GM19328 (cell line): ENCODE data around the gene LMTK2.

Experiments used
- ATAC-seq: cut with Tn5 transposase; IDR thresholded peaks from one replicate; pipeline ENCODE4 v1.9.1; 2021; ENCODE audit warnings: mild to moderate bottlenecking, moderate library complexity; ENCODE audit not compliant: unreplicated experiment

LMTK2 gene

DNA sequence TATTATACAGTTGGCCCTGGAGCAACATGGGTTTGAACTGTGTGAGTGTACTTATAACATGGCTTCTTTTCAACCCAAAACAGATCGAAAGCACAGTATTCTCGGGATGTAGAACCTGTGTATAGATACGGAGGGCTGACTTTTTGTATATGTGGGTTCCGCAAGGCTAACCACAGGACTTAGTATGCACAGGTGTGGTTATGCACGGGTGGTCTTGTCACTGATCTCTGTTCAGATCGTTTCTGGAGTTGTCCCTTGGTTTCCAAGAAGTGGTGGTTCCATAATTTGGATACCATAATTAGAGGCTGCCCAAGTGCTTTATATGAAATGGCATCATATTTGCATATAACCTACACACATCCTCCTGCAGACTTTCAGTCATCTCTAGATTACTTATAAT, 93.7 kb downstream of the LMTK2 start:
- peak; percentile 41 for ATAC-seq

DNA sequence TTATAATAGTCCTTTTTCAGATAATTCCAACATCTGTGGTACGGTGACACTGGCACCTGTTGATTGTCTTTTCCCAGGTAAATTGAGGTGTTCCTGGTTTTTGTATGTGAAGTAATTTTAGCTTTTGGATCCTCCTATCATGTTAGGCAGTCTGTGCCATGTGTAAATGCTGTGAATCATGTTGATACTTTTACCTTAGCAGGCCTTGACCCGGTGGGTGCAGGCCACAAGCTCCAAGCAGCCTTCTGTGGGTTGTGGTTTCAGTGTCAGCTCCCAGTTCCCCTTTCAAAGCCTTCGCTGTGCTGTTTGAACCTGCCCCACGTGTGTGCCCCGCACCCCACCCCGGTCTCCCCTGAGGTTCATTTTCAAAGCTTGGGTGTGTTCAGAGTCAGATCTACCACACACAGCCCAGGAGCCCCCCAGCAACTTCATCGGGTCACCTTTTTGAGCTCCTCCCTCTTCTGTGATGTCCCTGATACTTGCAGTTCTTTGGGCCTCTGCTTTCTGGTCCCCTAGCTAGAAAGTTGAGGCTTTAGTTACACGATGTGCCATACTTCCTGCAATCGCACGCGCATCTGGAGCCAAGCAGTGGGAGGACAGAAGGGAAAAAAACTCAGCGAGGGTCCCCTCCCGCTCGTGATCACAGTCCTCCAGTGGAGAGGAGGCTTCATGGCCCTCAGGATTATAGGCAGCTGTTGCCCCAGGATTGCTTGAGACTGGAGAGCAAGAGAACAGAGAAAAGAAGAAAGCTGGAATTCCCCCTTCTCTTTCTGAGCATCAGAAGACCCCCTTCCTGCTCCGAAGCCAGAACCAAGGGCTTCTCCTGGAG, 95.9 kb downstream of the LMTK2 start:
- ATAC-seq, result peak; percentile 83

DNA sequence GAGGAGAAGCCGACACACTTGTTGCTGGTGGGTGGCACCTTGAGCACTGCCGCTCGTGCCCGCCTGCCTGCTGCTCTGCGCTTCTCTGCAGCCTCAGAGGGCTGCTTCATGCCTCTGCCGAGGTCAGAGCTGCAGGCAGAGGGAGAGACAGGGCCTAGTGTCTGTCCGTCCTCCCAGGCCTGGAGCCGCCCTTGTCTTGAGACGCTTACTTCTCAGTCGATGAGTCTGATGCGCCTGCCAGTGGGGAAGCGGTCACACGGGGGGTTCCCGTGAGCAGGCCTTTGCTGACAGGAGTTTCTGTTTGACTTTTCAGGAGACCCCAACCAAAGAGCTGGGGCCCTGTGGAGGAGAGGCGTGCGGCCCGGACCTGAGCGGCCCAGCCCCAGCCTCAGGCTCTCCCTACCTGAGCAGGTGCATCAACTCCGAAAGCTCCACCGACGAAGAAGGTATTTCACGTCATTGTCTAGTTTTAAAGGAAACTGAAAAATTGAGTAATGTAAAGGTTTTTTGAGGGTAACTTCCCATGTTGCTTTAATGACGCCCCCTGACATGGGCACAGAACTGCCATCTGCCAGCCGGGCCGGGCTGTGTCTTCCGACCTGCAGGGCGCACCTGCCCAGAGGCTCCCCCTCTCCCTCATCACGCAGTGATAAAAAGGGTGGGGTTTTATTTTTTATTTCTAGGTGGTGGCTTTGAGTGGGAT, 96.8 kb downstream of the LMTK2 start:
- no peak for ATAC-seq

DNA sequence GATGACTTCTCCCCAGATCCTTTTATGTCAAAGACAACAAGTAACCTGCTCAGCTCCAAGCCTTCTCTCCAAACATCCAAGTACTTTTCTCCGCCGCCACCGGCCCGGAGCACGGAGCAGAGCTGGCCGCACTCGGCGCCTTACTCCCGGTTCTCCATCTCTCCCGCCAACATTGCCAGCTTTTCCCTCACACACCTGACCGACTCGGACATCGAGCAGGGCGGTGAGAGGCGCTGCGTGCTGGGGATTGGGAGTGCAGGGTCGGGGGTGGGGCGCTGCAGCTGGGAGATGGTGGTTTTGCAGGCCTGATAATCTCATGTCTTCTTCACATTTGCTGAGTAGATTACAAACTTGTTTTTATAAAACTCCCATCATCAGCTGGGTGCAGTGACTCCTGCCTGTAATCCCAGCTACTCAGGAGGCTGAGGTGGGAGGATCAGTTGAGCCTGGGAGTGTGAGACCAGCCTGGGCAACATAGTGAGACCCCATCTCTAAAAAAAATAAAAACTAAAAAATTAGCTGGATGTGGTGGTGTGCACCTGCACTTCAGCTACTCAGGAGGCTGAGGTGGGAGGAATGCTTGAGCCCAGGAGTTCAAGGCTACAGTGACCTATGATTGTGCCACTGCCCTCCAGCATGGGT, 97.4 kb downstream of the LMTK2 start:
- ATAC-seq, result no peak

DNA sequence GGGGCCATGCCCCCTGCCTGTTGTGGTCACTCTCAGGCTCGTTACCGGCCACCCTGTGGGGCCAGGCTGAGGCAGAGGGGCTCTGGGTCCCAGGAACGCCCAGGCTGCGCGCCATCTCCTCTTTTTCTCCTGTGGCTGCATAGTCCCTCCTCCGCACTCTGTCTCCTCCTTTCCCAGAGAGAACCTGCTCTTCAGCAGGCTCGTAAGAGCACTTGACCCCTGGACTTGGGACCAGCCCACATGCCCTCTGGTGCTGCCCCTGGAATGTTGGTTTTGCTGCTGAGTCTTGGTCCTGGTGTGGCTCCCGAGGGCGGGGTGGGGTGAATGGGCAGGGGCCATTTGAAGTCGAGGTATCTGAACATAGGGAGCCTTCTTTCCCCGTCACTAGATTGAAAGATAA, 98.0 kb downstream of the LMTK2 start:
- ATAC-seq, result no peak

DNA sequence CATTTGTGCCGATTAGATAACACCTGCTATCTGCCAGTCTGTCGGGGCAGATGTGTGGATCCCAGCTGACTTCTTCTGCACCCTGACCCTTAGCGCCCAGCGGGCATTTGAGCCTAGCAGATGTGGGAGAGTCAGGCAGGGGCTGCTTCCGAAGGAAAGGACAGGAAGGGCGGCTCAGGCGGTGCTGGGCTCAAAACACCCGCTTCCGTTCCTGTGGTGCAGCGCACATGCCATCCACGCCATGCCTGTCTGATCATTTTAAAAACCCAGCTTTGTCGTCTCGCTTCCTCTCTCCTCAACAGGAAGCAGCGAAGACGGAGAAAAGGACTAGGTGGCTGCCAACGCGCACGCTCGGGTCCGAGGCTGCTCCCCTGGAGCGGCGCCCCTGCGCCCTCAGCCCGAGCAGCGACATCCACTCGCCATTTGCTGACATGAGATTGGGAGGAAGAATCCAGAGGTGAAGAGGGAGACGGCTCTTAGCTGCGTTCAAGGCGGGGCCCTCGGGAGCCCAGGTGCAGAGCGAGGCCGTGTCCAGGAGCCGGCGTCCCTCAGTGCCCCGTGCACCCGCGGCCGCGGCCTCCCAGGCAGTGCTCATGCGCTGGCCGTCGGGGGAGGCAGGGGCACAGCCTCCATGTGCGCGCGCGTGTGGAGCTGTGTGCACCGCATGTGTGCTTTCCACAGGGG, 98.6 kb downstream of the LMTK2 start:
- ATAC-seq, result no peak

DNA sequence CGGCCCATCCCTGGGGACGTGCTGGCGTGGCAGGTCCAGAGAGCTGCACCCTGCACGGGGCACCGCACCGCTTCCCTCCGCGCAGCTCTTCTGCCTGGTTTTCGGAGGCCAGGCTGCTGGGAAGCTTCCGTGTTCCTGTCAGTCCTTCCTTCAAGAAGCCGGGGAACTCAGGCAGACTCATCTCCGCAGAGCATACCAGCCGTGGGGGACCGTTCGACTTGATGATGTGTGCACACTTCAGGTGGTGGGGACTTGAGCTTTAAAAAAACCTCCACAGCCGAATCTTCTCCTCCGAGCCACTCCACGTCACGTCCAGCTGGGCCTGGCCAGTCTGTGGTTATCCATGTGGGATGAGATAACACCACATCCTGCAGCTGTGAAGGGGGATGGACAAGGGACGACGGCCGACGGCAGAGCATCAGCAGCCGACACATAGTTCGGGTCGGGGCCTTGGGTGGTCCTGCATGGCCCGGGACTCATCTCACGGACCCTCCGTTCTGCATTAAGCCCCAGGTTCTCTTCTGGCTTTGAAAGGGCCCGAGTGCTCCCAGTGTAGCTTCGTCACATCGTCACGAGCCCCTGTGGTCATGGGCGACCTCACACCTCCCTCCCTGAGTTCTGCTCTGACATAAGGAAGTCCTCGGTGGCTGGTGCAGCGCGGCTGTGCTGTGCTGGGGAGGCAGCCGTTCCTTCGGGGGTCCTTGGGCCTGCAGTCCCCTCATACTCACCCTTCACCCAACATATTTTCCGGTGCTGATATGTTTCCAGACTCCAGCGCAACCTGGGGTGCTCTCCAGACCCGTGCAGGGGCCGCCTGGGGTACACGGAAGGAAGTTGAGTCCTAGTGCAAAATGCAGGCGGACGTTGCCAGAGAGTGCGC, 100.0 kb downstream of the LMTK2 start:
- no peak for ATAC-seq

DNA sequence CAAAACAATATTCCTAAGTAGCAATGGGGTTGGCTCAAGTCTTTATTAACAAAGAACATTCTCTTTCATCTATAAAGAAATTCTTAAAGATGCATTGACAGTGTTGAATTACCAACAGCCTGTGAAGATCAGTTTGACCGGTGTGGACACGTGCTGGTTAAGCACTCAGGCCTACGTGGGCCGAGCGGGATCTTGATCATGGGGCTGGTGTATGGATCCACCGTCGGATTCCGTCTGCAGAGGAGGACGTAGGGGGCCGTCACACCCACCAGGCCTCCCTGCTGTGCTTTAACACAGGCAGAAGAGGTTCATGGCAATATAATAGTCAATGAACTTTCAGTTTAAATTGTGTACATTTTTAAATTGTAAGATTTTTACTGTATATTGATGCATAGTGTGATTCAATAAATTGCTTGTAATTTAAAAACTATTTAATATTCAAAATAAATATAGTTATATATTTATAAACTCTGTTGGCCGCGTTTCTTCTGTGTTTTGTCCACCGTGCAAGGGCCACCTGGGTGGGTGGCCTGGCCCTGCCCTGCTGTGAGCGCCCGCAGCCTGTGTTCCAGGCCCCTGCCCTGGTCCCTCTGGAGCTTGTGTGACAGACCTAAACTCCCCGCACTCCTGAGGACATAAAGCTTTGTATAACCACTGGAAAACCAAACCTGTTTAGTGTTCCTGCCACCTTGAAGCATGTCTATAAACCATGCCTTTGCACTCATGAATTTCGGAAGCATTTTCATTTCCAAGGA, 102.7 kb downstream of the LMTK2 start:
- no peak for ATAC-seq

DNA sequence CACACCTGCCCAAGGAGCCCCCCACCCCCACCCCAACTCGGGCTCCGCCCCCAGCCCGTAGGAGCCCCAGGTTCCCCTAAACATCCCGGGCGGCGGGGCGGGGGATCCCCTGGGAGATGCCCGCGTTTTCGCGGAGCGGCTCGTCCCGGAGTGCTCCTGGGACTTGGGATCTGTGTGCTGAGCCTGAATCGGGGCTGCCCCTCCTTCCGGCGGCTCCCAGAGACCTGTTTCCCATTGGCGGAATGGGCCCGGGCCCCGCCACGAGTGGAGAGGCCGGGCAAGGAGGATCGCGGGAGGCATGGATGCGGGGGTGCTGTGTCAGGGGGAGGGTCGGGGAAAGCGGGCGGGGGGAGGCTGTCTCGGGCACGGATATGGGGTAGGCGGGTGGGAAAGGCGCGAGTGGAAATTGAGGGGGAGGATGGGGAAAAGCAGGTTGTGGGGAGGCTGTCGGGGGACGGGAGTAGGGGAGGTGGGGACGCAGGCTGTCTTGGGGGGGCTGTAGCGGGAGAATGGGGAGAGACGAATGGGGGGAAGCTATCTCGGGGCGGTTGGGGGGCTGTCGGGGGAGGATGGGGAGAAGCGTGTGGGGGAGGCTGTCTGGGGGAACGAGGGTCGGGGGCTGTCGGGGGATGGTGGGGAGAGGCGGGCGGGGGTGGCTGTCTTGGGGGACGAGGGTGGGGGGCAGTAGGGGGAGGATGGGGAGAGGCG, 104.0 kb downstream of the LMTK2 start:
- no peak for ATAC-seq

DNA sequence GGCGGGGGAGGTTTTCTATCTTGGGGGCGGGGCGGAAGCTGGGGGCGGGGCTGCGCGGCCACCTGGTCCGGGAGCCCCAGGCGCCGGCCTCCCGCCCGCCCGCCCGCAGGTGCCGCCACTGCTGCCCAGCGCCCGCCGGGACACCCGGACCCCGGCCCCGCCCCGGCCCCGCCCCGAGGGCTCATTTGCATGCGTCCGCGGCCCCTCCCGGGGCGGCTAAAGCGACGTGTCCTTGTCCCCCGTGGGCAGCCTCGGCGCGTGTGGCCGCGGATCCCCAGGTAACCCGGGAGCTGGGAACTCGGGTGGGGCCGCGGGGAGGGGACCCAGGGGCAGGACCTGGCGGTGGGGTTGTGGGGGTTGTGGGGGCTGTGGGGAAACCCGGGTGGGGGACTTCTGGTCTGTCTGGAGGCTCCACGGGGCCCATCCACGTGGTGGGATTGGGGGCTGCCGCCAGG, 104.6 kb downstream of the LMTK2 start, which contains the start of gene BHLHA15:
Gene BHLHA15 (plus strand): TSS at position 219 of the 455 bp plus-strand sequence. CDS start 871 bp downstream, outside the sequence.
- ATAC-seq, result no peak

DNA sequence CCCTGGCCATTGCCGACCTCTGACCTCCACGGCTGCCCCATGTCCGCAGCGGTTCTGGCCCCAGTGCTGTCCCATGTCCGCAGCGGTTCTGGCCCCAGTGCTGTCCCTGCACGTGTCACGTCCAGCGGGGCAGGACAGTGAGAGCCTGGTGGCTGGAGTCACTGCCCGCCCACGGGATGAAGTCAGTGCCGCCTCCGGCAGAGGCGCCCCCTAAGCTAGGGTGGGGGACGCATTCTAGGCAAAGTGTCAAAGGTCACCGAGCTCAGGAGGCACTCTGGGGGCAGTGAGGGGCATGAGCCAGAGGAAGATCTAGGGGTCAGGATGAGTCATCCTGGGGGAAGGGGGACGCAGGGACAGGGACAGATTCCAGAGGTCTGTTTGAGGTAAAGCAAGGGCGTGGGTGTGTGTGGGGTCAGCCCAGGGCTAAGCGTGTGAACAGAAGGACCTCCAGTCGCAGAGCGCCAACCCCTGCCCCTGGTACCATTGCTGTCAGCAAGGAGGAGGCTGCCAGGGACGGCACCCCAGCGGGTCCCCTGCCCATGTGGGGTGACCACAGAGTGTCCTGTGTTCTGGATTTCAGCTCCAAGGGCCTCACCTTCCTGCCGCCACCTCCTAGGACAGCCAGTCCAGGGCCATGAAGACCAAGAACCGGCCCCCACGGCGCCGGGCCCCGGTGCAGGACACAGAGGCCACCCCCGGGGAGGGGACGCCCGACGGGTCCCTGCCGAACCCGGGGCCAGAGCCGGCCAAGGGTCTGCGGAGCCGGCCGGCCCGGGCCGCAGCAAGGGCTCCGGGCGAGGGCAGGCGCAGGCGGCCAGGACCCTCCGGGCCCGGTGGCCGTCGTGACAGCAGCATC, 105.2 kb downstream of the LMTK2 start:
- no peak for ATAC-seq

DNA sequence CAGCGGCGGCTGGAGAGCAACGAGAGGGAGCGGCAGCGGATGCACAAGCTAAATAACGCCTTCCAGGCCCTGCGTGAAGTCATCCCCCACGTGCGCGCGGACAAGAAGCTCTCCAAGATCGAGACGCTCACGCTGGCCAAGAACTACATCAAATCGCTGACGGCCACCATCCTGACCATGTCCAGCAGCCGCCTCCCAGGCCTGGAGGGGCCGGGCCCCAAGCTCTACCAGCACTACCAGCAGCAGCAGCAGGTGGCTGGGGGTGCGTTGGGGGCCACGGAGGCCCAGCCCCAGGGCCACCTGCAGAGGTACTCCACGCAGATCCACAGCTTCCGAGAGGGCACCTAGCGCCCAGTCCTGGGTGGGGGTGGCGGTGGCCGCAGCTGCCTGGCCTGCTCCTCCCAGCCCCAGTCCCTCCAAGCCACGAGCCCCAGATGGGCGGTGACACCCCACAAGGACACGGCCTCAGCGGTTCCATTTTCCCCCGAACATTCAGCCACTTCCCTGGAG, 105.9 kb downstream of the LMTK2 start:
- ATAC-seq, result no peak

DNA sequence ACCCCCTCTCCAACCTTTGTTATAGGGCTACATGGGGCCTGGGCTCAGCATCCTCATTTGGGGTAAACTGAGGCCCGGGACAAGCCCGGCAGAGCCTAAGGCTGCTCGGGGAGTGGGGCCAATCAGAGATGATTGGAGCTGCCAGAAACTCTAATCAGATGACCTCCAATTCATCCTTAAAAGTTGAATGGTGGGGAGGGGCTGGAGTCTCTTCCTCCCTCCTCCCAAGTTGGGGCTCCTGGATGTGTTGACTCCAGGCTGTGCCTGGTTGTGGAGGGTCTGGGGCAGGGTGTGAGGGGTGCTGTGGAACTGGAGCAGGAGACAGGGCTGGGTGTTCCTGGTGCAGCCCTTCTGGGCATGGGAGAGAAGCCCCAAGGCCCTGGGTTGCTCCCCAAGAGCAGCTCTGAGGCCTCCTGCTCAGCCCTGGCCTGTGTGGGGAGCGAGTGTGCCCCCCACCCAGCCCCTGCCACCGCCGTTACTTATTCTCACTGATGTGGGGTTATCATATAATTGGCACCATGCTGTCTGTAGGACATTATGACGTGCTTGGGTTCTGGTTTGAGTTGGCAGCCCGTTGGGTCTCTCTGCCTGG, 106.7 kb downstream of the LMTK2 start:
- no peak for ATAC-seq

DNA sequence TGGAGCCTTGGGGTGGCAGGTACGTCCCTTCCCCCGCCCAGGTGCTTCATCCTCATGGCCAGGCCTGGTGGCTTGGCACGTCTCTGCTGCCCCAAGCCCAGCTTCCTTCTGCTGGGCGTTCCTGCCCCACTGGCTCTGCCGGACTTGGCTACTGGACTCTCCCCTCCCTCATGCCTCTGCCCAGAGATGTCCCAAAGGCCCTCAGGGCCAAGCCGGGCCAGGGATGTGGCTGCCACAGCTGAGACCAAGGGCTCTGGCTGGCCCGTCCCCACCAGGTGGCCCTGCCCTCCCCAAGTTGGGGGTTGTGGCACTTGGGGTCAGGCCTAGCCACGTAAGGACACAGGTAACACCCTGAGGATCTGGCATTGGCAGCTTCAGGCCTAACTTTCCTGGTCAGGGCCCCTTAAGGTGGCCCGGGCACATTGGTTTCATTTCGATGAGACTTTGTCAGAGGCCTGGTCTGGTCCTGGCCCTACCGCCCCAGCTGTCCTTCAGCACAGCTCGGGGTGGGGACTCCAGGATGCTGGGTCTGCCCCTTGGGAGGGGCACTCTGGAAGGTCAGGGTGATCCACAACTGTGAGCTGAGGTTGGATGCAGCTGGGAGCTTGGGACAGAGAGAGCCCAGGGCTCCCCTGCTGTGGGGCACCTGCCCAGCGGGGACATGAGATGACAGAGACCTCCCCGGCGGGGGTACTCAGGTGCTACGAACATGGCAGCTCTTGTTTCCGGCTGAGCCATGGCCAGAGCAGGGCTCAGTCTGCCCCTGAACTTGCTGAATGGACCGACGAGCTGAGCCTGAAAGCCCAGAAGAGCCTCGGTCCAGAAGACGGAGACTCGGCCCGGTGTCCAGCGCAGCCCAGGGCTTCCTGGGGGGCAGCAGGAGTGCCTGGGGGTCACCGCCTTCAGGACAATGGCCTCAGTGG, 107.5 kb downstream of the LMTK2 start:
- ATAC-seq, result no peak

DNA sequence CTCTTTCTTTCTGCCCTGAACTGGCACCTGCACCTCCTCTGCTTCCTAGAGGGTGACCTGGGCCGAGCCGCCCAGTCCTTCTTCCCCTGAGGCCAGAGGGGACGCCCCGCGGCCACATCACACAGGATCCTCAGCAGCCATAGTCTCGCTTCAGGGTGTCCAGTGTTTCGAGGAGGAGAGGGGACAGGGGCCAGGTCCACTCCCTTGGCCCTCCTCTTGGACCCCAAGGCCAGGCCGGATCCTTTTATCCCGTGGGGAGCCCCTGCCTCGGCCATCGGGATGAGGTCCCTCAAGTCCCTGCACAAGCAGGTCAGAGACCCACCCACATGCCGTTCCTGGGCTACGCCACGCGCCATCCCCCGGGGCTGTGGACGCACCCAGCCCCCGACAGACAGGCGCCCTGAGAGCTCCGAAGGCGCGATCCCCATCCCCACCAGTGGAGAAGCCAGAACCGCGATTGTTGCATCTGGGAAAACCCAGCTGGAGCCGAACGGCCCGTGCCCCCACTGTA, 108.2 kb downstream of the LMTK2 start:
- ATAC-seq, result no peak
